ENCODE data around the gene ITIH1. TPM values are rescaled to one million over a fixed set of nuclear protein-coding genes. Genes with fewer than 3 reads are reported as not detected.

The ITIH1 gene
- total RNA-seq, 4 donors from 2014 or later, result not detected

- no peak for DNase-seq
- H3K36me3 ChIP-seq, result no peaks in the 10 kb centered on the region
- no peak overlapping the region for H3K27ac ChIP-seq
- in situ Hi-C loops (cut with MboI; ENCODE audit: low pct_ligation_motif_present in 1 of 4, low pct_unique_long_range_greater_than_20kb in 1 of 4, low sequenced_read_pairs in 3 of 4), result no loop called here
- no peak for TF ChIP-seq POLR2A (IDR thresholded peaks at IDR 0.05)
- TF ChIP-seq POLR2AphosphoS5 (IDR thresholded peaks at IDR 0.05), result no peak
- WGBS, 2 donors (ENCODE audit: low coverage in 1 of 2), result 90% methylated on average over 11 of the region's 11 CpGs; no CpG with 5 or more reads in 1 of the 2 donors
- H3K4me3 ChIP-seq, result no peak overlapping the region
- no peaks in the 10 kb centered on the region for H3K4me1 ChIP-seq
- intact Hi-C loops (cut with DNase I; ENCODE audit: low total_unique reads), result no loop called here
- no peaks in the 10 kb centered on the region for H3K9me3 ChIP-seq
- H3K27me3 ChIP-seq, result no peaks in the 10 kb centered on the region
These were observed 33.5 kb downstream of the ITIH1 start for GRCh38 chr3:52810923-52811322.

DNA sequence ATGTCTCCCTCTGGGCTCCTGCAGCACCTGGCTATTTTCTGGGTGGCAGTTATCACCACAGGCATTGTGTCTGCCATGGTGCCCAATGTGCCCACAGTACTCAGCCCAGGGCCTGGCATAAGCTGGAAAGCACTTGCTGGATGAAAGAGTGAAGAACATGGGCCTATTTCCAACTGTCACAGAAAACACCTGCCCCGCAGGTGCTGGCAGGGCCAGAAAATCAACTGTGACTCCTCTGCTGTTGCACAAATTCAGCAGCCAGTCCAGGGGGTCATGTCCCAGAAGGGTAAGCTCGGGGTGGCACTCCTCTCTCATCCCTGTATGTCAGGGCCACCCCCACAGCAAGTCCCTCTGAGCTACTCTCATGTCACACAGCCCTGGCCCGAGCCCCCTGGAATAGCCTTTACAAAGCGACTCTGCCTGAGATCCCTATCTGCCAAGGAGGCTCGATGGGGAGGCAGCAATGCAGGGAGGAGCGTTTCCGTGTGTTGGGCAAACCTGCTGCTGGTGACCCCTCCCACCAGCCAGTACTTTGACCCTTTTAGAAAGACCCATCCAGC, 34.1 kb downstream of the ITIH1 start:
- DNase-seq, result no peak
- no peak for TF ChIP-seq POLR2AphosphoS5 (IDR thresholded peaks at IDR 0.05)
- TF ChIP-seq, protein P1, sequence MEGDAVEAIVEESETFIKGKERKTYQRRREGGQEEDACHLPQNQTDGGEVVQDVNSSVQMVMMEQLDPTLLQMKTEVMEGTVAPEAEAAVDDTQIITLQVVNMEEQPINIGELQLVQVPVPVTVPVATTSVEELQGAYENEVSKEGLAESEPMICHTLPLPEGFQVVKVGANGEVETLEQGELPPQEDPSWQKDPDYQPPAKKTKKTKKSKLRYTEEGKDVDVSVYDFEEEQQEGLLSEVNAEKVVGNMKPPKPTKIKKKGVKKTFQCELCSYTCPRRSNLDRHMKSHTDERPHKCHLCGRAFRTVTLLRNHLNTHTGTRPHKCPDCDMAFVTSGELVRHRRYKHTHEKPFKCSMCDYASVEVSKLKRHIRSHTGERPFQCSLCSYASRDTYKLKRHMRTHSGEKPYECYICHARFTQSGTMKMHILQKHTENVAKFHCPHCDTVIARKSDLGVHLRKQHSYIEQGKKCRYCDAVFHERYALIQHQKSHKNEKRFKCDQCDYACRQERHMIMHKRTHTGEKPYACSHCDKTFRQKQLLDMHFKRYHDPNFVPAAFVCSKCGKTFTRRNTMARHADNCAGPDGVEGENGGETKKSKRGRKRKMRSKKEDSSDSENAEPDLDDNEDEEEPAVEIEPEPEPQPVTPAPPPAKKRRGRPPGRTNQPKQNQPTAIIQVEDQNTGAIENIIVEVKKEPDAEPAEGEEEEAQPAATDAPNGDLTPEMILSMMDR (IDR thresholded peaks at IDR 0.05), result no peak
- no peak for TF ChIP-seq POLR2A (IDR thresholded peaks at IDR 0.05)
- no peak for TF ChIP-seq EP300 (IDR thresholded peaks at IDR 0.05; ENCODE audit: low read depth)
- in situ Hi-C loops (cut with MboI; ENCODE audit: low pct_ligation_motif_present in 1 of 4, low pct_unique_long_range_greater_than_20kb in 1 of 4, low sequenced_read_pairs in 3 of 4) (no loop called here), intact Hi-C loops (cut with DNase I; ENCODE audit: low total_unique reads) (no loop called here)
- H3K27me3 ChIP-seq, result no peaks in the 10 kb centered on the region
- H3K9me3 ChIP-seq, result no peaks in the 10 kb centered on the region
- WGBS, 2 donors (ENCODE audit: low coverage in 1 of 2), result 60 to 64% methylated on average over 1 to 7 of the region's 7 CpGs
- H3K4me3 ChIP-seq, result no peak overlapping the region
- H3K36me3 ChIP-seq, result no peaks in the 10 kb centered on the region
- H3K27ac ChIP-seq, result no peak overlapping the region
- H3K4me1 ChIP-seq, result no peaks in the 10 kb centered on the region

GRCh38 chr3:52813810-52814209, 36.4 kb downstream of the ITIH1 start:
- no peaks in the 10 kb centered on the region for H3K27me3 ChIP-seq
- intact Hi-C loops (cut with DNase I; ENCODE audit: low total_unique reads), result no loop called here
- no peak for DNase-seq
- H3K36me3 ChIP-seq, result no peaks in the 10 kb centered on the region
- H3K4me1 ChIP-seq, result no peaks in the 10 kb centered on the region
- H3K4me3 ChIP-seq, result no peak overlapping the region
- TF ChIP-seq, protein P1 (IDR thresholded peaks at IDR 0.05), result no peak
- H3K27ac ChIP-seq, result no peak overlapping the region
- WGBS, 2 donors (ENCODE audit: low coverage in 1 of 2), result 90% methylated on average over 8 of the region's 8 CpGs; no CpG with 5 or more reads in 1 of the 2 donors
- in situ Hi-C loops (cut with MboI; ENCODE audit: low pct_ligation_motif_present in 1 of 4, low pct_unique_long_range_greater_than_20kb in 1 of 4, low sequenced_read_pairs in 3 of 4), result no loop called here
- H3K9me3 ChIP-seq, result no peaks in the 10 kb centered on the region

- WGBS, 2 donors (ENCODE audit: low coverage in 1 of 2), result 82% methylated on average over 6 of the region's 6 CpGs; no CpG with 5 or more reads in 1 of the 2 donors
- no peaks in the 10 kb centered on the region for H3K27me3 ChIP-seq
- intact Hi-C loops (cut with DNase I; ENCODE audit: low total_unique reads), result no loop called here
- H3K4me1 ChIP-seq, result no peaks in the 10 kb centered on the region
- H3K4me3 ChIP-seq, result no peak overlapping the region
- no peaks in the 10 kb centered on the region for H3K9me3 ChIP-seq
- H3K36me3 ChIP-seq, result no peaks in the 10 kb centered on the region
- no peak overlapping the region for H3K27ac ChIP-seq
- DNase-seq, result no peak
- TF ChIP-seq, protein P1 (IDR thresholded peaks at IDR 0.05), result no peak
- TF ChIP-seq POLR2A (IDR thresholded peaks at IDR 0.05) (no peak), POLR2AphosphoS5 (IDR thresholded peaks at IDR 0.05) (no peak), EP300 (IDR thresholded peaks at IDR 0.05; ENCODE audit: low read depth) (no peak)
- in situ Hi-C loops (cut with MboI; ENCODE audit: low pct_ligation_motif_present in 1 of 4, low pct_unique_long_range_greater_than_20kb in 1 of 4, low sequenced_read_pairs in 3 of 4), result no loop called here
These were observed 38.8 kb downstream of the ITIH1 start for GRCh38 chr3:52816199-52816598.

- H3K36me3 ChIP-seq, result no peaks in the 10 kb centered on the region
- in situ Hi-C loops (cut with MboI; ENCODE audit: low pct_ligation_motif_present in 1 of 4, low pct_unique_long_range_greater_than_20kb in 1 of 4, low sequenced_read_pairs in 3 of 4) (no loop called here), intact Hi-C loops (cut with DNase I; ENCODE audit: low total_unique reads) (no loop called here)
- no peak for DNase-seq
- H3K27me3 ChIP-seq, result no peaks in the 10 kb centered on the region
- H3K9me3 ChIP-seq, result no peaks in the 10 kb centered on the region
- TF ChIP-seq POLR2A (IDR thresholded peaks at IDR 0.05) (no peak), POLR2AphosphoS5 (IDR thresholded peaks at IDR 0.05) (no peak), EP300 (IDR thresholded peaks at IDR 0.05; ENCODE audit: low read depth) (no peak)
- TF ChIP-seq, protein P1 (IDR thresholded peaks at IDR 0.05), result no peak
- H3K4me3 ChIP-seq, result no peak overlapping the region
- no peaks in the 10 kb centered on the region for H3K4me1 ChIP-seq
- 93% methylated on average over 10 of the region's 10 CpGs; no CpG with 5 or more reads in 1 of the 2 donors for WGBS, 2 donors (ENCODE audit: low coverage in 1 of 2)
- no peak overlapping the region for H3K27ac ChIP-seq
These were observed 39.3 kb downstream of the ITIH1 start for GRCh38 chr3:52816654-52817053.

All from transverse colon (tissue), 4 donors.